WTC11 (cell line): ENCODE measurements around the gene ARHGAP6. TPM values are rescaled to one million over a fixed set of nuclear protein-coding genes. Genes with fewer than 3 reads are reported as not detected.

Experiments
- ATAC-seq: fragments of 200-7000 bp; cut with Tn5 transposase; 2 replicates; pipeline ENCODE4 v1.10.0; 2021; ENCODE audit warnings: mild to moderate bottlenecking, moderate library complexity
- CTCF ChIA-PET: fragments of 300-600 bp; sonication (Branson Sonifier 250); formaldehyde crosslinking; loops from one replicate; lab custom pipeline; 2021; ENCODE audit warnings: antibody characterized with exemption; lab: Charles Lee
- POLR2A ChIA-PET: fragments of 350-600 bp; sonication (Branson Sonifier 250); formaldehyde crosslinking; loops from one replicate; lab custom pipeline; 2021; ENCODE audit warnings: antibody characterized with exemption; lab: Charles Lee
- DNase-seq: peaks from one replicate; pipeline ENCODE4 v3.0.0; 2021; ENCODE audit warnings: low spot score
- H3K27ac Mint-ChIP-seq: 2 replicates; pipeline ENCODE4 v1.8.0; 2021; ENCODE audit warnings: mixed read lengths
- H3K27me3 Mint-ChIP-seq: 2 replicates; pipeline ENCODE4 v1.8.0; 2021; ENCODE audit warnings: low read depth, mild to moderate bottlenecking, moderate library complexity, mixed read lengths
- H3K36me3 Mint-ChIP-seq: 2 replicates; pipeline ENCODE4 v1.8.0; 2021; ENCODE audit warnings: mixed read lengths
- H3K4me1 Mint-ChIP-seq: 2 replicates; pipeline ENCODE4 v1.8.0; 2022; ENCODE audit warnings: mixed read lengths
- H3K4me3 Mint-ChIP-seq: 2 replicates; pipeline ENCODE4 v1.8.0; 2021; ENCODE audit warnings: mild to moderate bottlenecking, moderate library complexity, mixed read lengths
- H3K9me3 Mint-ChIP-seq: 2 replicates; pipeline ENCODE4 v1.8.0; 2021; ENCODE audit warnings: mixed read lengths
- CREM ChIP-seq: sonication (generic); formaldehyde crosslinking; IDR thresholded peaks from 2 replicates; pipeline ENCODE4 v1.8.1; 2022; ENCODE audit warnings: mild to moderate bottlenecking, missing genetic modification reagents, moderate library complexity
- ELF4 ChIP-seq: sonication (generic); formaldehyde crosslinking; IDR thresholded peaks from 2 replicates; pipeline ENCODE4 v1.8.1; 2022; ENCODE audit warnings: low read depth, mild to moderate bottlenecking, moderate library complexity, missing genetic modification reagents
- ETV6 ChIP-seq: sonication (generic); formaldehyde crosslinking; IDR thresholded peaks from 2 replicates; pipeline ENCODE4 v1.8.1; 2022; ENCODE audit warnings: mild to moderate bottlenecking, missing genetic modification reagents
- GABPB1 ChIP-seq: sonication (generic); formaldehyde crosslinking; IDR thresholded peaks from 2 replicates; pipeline ENCODE4 v1.8.1; 2023; ENCODE audit warnings: mild to moderate bottlenecking, missing genetic modification reagents
- GTF2I ChIP-seq: fragments of 250-450 bp; sonication (Bioruptor Pico); conservative IDR thresholded peaks from 2 replicates; pipeline ENCODE4 v1.4.0; 2021; ENCODE audit warnings: mild to moderate bottlenecking
- HMGA2 ChIP-seq: fragments of 250-450 bp; sonication (Bioruptor Pico); IDR thresholded peaks from 2 replicates; pipeline ENCODE4 v1.4.0; 2021; ENCODE audit warnings: mild to moderate bottlenecking, moderate library complexity
- JUN ChIP-seq: sonication (generic); formaldehyde crosslinking; IDR thresholded peaks from 2 replicates; pipeline ENCODE4 v1.8.0; 2023; ENCODE audit warnings: mild to moderate bottlenecking, missing genetic modification reagents
- KAT7 ChIP-seq: sonication (generic); formaldehyde crosslinking; IDR thresholded peaks from 2 replicates; pipeline ENCODE4 v1.8.1; 2023; ENCODE audit warnings: missing genetic modification reagents, mild to moderate bottlenecking, borderline replicate concordance
- MYBL2 ChIP-seq: sonication (generic); formaldehyde crosslinking; IDR thresholded peaks from 2 replicates; pipeline ENCODE4 v1.8.1; 2023; ENCODE audit warnings: mild to moderate bottlenecking, moderate library complexity, missing genetic modification reagents
- PRRX2 ChIP-seq: fragments of 250-450 bp; sonication (Bioruptor Pico); IDR thresholded peaks from 2 replicates; pipeline ENCODE4 v1.8.0; 2021; ENCODE audit warnings: mild to moderate bottlenecking
- ZMAT4 ChIP-seq: fragments of 250-450 bp; sonication (Bioruptor Pico); IDR thresholded peaks from 2 replicates; pipeline ENCODE4 v1.9.0; 2021; ENCODE audit warnings: mild to moderate bottlenecking
- ZNF317 ChIP-seq: sonication (generic); formaldehyde crosslinking; IDR thresholded peaks from 2 replicates; pipeline ENCODE4 v1.8.1; 2023; ENCODE audit warnings: low read depth, mild to moderate bottlenecking, moderate library complexity, missing genetic modification reagents, borderline replicate concordance
- ZNF396 ChIP-seq: fragments of 250-450 bp; sonication (Bioruptor Pico); IDR thresholded peaks from 2 replicates; pipeline ENCODE4 v1.8.0; 2021; ENCODE audit warnings: mild to moderate bottlenecking, moderate library complexity, borderline replicate concordance
- ZNF416 ChIP-seq: fragments of 250-450 bp; sonication (Bioruptor Pico); IDR thresholded peaks from 2 replicates; pipeline ENCODE4 v1.9.0; 2021; ENCODE audit warnings: mild to moderate bottlenecking, inconsistent platforms
- ZNF671 ChIP-seq: fragments of 250-450 bp; sonication (Bioruptor Pico); IDR thresholded peaks from 2 replicates; pipeline ENCODE4 v1.8.0; 2021; ENCODE audit warnings: mild to moderate bottlenecking
- ZSCAN18 ChIP-seq: fragments of 250-450 bp; sonication (Bioruptor Pico); IDR thresholded peaks from 2 replicates; pipeline ENCODE4 v2.1.2; 2022; ENCODE audit warnings: mild to moderate bottlenecking, moderate library complexity
- total RNA-seq: library from RNA; stranded (reverse); gene quantifications from 3 replicates; pipeline ENCODE4 v1.2.3, GENCODE V29; 2021
- TF ChIP-seq, protein P1 (sequence below): sonication (generic); formaldehyde crosslinking; IDR thresholded peaks from 2 replicates; pipeline ENCODE4 v1.8.0; 2022; ENCODE audit warnings: mild to moderate bottlenecking, missing genetic modification reagents
- TF ChIP-seq, protein P2 (sequence below): sonication (generic); formaldehyde crosslinking; IDR thresholded peaks from 2 replicates; pipeline ENCODE4 v1.8.1; 2022; ENCODE audit warnings: mild to moderate bottlenecking, missing genetic modification reagents, moderate library complexity, borderline replicate concordance
- TF ChIP-seq, protein P3 (sequence below): fragments of 250-450 bp; sonication (Bioruptor Pico); conservative IDR thresholded peaks from 2 replicates; pipeline ENCODE4 v1.9.0; 2021; ENCODE audit warnings: mild to moderate bottlenecking
- TF ChIP-seq, protein P4 (sequence below): sonication (generic); formaldehyde crosslinking; conservative IDR thresholded peaks from 2 replicates; pipeline ENCODE4 v1.8.1; 2023; ENCODE audit warnings: mild to moderate bottlenecking, low read depth, missing genetic modification reagents, moderate library complexity

ARHGAP6 gene
- total RNA-seq, 1 experiment from 2014 or later = 1.0 TPM

- H3K4me1 Mint-ChIP-seq = peaks cover 5% of the 10 kb centered on the region; the same call in 1 of the 2 replicates
- peaks cover 7% of the 10 kb centered on the region for H3K27me3 Mint-ChIP-seq
- H3K4me3 Mint-ChIP-seq = no peak overlapping the region
- H3K36me3 Mint-ChIP-seq = no peaks in the 10 kb centered on the region
- ChIA-PET CTCF (no interaction called here), POLR2A (no interaction called here)
- TF ChIP-seq, protein P1, sequence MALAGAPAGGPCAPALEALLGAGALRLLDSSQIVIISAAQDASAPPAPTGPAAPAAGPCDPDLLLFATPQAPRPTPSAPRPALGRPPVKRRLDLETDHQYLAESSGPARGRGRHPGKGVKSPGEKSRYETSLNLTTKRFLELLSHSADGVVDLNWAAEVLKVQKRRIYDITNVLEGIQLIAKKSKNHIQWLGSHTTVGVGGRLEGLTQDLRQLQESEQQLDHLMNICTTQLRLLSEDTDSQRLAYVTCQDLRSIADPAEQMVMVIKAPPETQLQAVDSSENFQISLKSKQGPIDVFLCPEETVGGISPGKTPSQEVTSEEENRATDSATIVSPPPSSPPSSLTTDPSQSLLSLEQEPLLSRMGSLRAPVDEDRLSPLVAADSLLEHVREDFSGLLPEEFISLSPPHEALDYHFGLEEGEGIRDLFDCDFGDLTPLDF (CRISPR knock-in tag) = no peak
- TF ChIP-seq ETV6 (no peak), GABPB1 (no peak), PRRX2 (CRISPR knock-in tag) (no peak), ZMAT4 (CRISPR knock-in tag) (no peak), GTF2I (CRISPR knock-in tag) (no peak), CREM (CRISPR knock-in tag) (no peak), MYBL2 (CRISPR knock-in tag) (no peak), ZNF671 (CRISPR knock-in tag) (no peak), ZSCAN18 (CRISPR knock-in tag) (no peak), KAT7 (CRISPR knock-in tag) (no peak), ZNF416 (no peak), HMGA2 (CRISPR knock-in tag) (no peak), JUN (CRISPR knock-in tag) (no peak), ZNF396 (CRISPR knock-in tag) (no peak), ELF4 (CRISPR knock-in tag) (no peak), ZNF317 (CRISPR knock-in tag) (no peak)
- TF ChIP-seq, protein P2, sequence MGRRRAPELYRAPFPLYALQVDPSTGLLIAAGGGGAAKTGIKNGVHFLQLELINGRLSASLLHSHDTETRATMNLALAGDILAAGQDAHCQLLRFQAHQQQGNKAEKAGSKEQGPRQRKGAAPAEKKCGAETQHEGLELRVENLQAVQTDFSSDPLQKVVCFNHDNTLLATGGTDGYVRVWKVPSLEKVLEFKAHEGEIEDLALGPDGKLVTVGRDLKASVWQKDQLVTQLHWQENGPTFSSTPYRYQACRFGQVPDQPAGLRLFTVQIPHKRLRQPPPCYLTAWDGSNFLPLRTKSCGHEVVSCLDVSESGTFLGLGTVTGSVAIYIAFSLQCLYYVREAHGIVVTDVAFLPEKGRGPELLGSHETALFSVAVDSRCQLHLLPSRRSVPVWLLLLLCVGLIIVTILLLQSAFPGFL (CRISPR knock-in tag) = no peak
- TF ChIP-seq, protein P3, sequence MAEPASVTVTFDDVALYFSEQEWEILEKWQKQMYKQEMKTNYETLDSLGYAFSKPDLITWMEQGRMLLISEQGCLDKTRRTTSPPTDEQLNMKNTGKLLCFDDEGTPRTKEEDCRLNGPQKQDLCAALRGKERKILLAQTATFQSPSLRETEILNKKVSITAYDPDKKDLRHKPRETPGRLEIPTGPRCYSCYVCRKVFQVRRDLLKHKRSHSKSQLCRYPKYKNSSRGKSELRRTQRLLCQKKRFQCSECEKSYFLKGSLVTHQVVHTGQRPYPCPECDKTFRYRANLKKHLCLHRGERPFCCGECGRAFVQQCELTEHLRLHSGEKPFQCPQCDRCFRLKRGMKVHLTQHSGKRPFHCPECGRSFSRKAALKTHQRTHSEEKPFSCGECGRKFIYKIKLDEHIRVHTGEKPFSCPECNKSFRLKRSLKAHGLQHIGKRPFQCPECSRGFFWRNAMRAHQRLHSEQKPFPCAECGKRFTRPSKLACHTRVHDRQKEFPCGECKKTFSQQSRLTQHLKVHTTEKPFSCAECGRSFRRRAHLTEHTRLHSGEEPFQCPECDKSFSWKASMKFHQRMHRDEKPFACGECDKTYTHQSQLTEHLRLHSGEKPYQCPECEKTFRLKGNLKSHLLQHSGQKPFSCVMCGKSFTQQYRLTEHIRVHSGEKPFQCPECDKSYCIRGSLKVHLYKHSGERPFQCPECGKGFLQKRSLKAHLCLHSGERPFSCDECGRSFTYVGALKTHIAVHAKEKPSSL = no peak
- TF ChIP-seq, protein P4, sequence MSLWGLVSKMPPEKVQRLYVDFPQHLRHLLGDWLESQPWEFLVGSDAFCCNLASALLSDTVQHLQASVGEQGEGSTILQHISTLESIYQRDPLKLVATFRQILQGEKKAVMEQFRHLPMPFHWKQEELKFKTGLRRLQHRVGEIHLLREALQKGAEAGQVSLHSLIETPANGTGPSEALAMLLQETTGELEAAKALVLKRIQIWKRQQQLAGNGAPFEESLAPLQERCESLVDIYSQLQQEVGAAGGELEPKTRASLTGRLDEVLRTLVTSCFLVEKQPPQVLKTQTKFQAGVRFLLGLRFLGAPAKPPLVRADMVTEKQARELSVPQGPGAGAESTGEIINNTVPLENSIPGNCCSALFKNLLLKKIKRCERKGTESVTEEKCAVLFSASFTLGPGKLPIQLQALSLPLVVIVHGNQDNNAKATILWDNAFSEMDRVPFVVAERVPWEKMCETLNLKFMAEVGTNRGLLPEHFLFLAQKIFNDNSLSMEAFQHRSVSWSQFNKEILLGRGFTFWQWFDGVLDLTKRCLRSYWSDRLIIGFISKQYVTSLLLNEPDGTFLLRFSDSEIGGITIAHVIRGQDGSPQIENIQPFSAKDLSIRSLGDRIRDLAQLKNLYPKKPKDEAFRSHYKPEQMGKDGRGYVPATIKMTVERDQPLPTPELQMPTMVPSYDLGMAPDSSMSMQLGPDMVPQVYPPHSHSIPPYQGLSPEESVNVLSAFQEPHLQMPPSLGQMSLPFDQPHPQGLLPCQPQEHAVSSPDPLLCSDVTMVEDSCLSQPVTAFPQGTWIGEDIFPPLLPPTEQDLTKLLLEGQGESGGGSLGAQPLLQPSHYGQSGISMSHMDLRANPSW (CRISPR knock-in tag) = no peak
- ATAC-seq (no peak), DNase-seq (no peak)
- no peaks in the 10 kb centered on the region for H3K9me3 Mint-ChIP-seq
- H3K27ac Mint-ChIP-seq = no peak overlapping the region
These were observed 135.1 kb downstream of the ARHGAP6 start for GRCh38 chrX:11530621-11531020.
